Activated effector memory CD4-positive, alpha-beta T cell treated with anti-CD3 and anti-CD28 coated beads, Interleukin-2, amount 50 U/mL, for 16 hours (primary cell): ENCODE data around the gene SYT14.
"Not testable (repeated sequence)": the region's sequence is repeated elsewhere in the genome, so short reads cannot be mapped to it uniquely, and the experiment has no call there.

ENCODE experiments used
- DNase-seq: peaks from one replicate; pipeline ENCODE4 v3.0.0-alpha.2; 2020

Gene SYT14

DNA sequence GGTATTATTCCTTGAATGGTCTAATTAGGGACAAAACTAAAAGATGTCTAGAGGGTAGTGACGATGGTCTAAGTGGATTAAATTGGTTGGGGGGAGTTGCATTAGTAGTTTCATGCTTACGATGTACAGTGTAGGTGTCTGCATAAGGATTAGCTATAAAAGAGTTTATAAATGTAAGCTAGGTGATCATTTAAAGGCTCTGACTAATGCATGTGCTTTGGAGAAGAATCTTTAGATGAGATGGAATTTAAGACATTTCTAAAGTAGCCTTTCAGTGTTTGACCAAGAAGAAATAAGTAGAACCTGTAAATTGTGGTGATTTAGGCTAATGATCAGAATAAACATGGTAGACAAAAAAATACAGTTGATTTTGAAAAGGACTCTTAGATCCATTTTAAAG lies 7.4 kb downstream of the SYT14 start:
- DNase-seq: no peak

DNA sequence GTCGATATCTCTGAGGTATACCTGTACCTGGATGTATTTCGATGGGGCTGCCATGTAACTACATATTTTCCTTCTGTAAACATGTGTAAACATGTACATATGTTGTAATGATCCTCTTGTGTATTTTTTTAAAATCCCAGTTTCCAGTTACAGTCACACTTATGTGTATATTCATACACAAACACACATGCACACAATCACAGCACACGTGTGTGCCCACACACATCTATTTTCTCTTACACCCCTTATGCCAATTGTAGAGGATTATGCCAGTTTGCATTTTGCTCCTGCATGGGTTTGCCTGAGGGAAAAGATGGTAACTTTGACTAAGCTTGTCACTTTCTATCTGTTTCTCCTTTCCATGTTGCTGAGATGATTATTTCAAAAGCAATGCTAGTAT lies 10.1 kb downstream of the SYT14 start:
- no peak for DNase-seq

DNA sequence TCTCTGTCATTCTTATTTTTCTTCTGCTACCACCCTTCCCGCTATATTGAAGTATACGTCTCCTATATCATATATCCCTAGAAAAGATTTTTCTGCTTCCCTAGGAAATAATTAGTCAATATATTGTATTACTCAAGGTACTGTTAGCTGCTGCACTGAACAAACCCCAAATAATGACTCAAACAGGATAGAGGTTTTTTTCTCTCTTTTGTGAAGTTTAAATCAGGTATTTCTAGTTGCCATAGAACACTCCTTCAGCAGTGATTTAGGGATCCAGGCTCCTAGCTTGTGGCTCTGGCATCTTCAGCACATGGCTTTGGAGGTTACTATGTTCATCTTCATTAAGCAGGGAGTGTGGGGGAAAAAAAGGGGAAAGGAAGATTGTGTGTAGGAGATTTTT lies 18.1 kb downstream of the SYT14 start:
- DNase-seq: no peak

DNA sequence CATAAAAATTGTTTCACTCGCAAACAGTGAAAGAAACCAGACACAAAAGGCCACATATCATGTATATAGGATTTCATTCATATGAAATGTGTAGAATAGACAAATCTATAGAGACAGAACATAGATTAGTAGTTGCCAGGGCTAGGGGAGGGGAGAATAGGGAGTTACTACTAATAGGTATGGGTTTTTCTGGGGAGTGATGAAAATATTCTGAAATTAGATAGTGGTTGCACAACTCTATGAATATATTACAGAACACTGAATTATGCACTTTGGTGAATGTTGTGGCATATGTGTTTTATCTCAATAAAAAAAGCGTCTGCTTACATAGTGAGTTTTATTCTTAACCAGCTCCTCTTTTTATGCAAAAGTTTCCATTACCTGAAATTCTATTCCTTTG lies 21.6 kb downstream of the SYT14 start:
- no peak for DNase-seq

DNA sequence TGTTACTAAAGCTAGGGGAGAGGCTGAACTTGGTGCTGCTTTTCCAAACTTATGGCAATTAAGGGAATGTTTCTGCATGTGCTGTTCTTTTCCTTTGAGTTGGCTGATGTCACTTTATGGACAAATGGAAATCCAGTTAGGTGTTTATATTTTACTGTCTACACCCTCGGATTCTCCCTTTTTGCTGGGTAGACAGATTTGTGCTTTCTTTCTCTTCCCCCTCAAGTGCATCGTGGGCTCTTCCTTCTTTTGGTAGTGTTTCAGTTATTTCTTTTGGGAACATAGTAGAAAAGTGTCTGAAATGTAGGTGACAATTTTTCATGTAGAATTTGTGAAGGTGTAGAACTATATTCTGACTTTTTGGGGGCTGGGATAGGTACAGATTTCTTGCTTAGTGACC lies 22.9 kb downstream of the SYT14 start:
- DNase-seq: no peak

DNA sequence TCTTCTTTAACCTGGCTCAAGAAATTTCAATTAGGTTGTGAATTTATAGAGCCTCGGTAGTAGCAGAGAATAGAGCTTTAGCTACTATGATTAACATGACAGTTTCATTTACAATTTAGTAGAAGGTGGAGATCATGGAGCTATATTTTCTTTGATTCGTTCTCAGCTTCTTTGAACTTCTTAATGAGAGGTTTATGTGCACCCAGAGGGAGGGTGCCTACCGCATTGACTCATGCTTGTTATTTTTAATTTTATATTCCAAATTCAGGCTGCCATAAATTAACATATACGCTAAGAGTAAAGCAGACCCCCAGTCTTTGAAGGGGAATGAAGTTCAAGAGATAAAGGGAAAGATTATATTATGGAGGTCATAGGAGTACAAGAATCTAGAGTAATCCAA lies 24.4 kb downstream of the SYT14 start:
- DNase-seq: no peak

DNA sequence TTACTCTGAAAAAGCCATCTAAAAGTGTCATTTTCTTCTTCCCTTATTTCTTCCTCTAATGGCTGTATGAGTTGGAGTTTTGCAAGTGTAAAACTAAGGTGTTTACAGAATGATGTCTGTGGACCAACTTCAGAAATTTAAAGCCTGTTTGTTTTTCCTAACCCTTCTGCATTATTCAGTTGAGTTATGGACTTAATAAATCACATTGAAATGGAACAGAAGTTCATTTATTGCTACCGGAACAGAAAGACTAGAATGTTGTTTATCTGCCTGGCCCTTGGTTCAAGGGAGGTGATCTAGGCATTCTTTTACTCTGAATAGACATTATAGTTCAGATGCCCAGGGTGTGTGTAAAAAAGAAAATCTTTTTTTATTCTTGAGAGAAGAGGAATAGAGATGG lies 24.8 kb downstream of the SYT14 start:
- DNase-seq: no peak

DNA sequence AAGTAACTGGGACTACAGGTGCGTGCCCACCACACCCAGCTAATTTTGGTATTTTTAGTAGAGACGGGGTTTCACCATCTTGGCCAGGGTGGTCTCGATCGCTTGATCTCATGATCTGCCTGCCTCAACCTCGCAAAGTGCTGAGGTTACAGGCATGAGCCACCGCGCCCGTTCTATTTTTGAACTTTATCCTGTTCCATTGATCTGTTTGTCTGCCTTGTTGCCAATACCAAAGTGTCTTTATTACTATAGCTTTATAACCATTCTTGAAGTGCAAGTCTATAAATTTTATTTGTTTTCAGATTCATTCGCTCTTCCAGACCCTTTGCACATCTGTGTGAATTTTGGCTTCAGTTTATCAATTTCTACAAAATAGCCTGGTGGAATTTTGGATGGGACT lies 28.0 kb downstream of the SYT14 start:
- DNase-seq: no peak

DNA sequence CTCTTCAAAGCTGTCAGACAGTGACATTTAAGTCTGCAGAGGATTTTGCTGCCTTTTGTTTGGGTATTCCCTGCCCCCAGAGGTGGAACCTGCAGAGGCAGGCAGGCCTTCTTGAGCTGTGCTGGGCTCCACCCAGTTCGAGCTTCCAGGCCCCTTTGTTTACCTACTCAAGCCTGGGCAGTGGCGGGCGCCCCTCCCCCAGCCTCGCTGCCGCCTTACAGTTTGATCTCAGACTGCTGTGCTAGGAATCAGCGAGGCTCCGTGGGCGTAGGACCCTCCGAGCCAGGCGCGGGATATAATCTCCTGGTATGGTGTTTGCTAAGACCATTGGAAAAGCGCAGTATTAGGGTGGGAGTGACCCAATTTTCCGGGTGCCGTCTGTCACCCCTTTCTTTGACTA lies 40.7 kb downstream of the SYT14 start:
- not testable (repeated sequence) for DNase-seq

DNA sequence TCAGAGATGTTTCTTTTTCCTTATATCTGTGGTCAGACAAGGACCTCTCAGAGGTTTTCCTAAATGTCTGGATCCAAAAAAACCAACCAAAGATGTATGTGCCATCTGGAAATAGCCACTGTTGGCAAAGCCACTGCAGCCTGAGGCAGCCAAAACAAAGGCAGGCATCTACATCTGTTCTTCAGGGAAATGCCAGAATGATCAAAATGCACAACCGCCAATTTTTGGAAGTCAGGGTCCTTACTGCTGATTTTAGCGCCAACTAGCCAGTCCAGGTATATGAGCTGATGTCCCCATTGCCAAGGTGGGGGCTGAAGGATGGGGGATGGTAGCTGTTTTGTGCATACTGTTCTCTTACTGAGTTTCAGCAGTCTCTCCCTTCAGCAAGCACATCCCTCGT lies 45.9 kb downstream of the SYT14 start:
- no peak for DNase-seq

DNA sequence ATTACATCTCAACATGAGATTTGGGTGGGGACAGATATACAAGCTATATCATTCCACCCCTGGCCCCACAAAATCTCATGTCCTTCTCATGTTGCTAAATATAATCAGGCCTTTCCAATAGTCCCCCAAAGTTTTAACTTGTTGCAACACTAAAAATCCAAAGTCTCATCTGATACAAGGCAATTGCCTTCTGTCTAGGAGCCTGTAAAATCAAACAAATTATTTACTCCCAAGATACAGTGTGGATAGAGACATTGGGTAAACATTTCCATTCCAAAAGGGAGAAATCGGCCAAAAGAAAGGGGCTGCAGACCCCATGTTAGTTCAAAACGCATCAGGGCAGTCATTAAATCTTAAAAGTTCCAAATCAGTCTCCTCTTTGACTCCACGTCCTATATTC lies 47.0 kb downstream of the SYT14 start:
- no peak for DNase-seq

DNA sequence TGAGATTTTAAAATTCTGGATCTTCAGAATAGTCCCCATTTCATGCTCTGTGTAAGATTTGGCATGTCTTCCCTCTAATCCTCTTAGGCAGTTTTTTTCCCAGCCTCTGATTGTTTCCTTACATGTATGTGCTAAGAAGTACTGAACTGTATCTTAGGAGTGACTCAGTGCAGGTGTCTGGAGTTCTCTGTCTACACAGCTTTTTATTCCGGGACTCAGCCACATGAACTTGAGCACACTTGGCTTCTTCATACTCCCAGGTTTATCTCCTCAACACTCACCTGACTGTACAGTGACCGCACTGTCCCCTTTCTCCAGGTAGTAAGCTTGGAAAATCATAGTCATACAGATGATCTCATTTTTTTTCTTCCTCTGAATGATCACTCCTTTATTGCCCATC lies 50.7 kb downstream of the SYT14 start:
- DNase-seq: no peak

DNA sequence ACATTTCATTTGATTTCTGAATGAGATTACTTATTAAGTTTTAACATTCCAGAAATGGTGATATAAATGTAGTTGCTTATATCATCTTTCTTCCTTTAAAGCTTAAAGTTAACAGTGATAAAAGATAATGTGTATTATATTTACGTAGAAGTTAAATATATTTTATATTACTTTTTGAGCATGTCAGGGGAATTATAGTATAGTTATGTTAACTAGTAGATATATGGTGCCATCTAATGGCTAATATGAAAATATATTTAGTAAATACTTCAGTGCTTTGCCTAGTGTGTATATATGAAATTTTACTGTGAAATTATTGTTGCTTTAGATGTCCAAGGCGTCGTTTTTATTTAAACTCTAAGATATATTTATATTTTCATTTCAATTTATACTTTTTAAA lies 51.5 kb downstream of the SYT14 start:
- DNase-seq: no peak

DNA sequence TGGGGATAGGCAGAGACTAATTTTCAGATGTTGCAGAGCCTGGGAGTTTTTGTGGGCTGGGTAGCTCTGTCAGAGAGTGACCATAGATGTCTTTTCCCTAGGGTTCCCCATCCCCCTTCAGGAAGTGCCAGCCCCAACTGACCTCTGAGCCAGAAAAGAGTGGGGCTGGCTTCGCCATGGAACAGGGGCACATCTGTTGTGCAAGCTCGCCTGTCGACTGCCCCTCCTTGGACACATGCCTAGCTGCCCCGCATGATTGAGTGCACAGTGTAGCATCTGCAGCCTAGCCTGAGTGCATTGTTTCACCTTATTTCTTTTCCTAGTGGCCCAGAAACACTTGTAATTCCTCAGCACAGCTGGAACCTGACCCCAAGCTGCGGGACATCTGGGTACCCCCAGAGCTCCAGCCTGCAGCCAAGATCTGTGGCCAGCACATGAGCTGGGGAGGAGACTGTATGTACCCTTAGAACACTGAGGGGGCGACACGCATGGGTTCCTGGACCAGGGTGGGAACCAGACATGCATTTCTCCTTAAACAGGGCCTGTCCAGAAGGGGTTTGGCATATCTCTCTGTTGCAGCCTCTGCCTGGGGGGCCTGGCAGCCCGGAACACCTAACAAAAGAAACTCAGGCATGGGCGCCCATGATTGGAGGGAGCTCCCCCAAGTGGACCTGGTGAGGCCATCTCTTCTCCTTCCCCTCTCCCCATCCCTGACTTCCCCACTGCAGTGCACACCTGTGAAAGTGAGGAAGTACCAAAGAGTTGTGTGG lies 55.2 kb downstream of the SYT14 start:
- no peak for DNase-seq

DNA sequence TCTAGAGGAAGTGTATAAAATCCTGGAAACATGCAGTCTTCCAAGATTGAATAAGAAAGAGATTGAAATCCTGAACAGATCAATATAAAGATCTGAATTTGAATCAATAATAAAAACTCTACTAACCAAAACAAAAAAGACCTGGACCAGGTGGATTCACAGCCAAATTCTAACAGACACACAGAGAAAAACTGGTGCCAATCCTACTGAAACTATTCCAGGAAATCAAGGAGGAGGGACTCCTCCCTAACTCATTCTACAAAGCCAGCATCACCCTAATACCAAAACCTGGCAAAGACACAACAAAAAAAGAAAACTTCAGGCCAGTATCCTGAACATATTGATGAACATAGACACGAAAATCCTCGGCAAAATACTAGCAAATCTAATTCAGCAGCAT lies 58.3 kb downstream of the SYT14 start:
- DNase-seq: no peak

DNA sequence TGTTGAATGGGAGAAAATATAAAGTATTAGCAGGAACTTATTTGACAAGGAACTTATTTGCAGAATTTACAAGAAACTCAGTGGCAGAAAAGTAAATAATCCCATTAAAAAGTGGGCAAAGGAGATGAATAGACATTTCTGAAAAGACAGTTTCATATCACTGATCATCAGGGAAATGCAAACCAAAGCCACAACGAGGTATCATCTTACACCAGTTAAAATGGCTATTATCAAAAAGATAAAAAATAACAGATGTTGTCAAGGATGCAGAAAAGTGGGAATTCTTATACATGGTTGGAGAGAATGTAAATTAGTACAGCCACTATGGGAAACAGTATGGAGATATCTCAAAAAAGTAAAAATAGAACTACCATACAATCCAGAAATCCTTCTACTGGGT lies 61.0 kb downstream of the SYT14 start:
- no peak for DNase-seq

DNA sequence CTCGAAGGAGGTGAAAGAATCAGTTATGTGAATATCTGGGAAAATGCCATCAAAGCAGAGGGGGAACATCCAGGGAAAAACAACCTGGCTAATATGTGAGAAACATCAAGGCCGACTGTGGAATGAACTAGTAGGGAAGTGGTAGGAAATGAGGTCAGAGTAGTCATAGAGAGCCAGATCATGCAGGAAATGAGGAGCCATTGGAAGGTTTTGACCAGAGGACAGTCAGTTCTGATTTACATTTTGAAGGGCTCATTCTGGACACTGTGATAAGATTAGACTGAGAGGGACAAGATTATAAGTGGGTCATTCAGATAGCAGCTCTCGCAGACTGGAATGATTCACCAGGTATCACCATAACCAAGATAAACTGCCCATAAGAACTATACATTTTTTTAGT lies 63.7 kb downstream of the SYT14 start:
- no peak for DNase-seq

DNA sequence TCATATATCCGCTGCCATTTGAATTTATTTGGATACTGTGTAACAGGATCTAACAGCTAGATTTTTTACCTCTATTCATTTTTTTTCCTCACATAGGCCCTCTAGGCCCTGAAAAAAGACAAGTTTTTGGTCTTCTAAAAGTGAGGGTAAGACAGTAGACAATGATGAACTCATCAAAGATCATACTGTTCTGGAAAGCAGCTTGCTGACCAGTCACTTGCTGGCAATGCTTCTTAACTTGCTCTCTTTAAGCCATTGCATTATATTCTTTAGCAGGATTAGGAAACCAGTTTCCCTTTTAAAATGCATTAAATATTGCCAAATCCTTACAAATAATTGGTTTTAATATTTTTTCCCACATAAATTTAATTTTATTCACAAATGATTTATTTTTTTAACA lies 65.5 kb downstream of the SYT14 start:
- no peak for DNase-seq

DNA sequence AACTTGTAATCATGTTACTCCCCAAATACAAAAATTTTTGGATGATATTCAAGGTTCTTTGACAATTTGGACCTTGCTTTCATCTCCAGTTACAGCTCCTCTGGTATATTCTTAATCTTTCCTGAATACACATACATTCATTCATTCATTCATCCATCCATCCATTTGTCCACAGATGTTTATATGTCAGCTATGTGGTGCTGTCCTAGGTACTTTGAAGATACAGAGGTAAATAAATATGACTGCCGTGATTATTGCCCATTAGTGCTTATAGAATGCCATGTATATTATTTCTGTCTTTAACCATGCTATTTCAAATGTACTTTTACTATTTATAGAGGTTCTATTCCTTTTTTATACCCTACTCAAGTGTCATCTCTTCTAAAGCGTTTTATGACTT lies 72.1 kb downstream of the SYT14 start:
- no peak for DNase-seq

DNA sequence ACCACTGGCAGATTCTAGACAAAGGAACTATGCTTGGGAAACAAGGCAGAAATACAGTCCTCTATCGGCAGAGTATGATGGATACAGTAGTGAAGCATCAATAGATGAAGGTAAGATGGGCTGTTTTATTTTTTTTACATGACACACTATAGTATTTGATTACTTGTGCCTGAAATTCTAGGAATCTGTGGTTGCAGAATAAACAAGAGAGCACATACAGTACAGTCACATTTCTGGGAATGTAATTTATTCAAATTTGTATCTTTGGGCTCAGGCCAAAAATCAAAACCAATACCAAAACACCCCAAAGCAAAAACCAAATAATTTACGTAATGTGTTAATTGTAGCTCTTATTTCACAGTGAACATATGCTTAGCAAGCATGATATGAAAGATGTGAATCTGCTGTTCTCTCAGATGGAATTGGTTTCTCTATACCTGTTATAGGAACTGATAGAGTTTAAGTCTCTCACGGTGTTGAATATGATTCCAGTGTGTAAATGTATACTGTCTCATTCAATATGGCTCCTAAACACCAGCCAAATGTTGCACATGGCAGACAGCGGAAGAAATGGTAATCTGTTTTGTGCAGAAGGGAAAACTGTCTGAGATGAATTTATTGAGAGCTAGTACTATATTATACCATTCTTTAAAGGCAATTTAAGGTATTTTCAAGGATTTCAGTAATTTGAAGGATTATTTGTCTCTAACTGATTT lies 83.3 kb downstream of the SYT14 start:
- no peak for DNase-seq

DNA sequence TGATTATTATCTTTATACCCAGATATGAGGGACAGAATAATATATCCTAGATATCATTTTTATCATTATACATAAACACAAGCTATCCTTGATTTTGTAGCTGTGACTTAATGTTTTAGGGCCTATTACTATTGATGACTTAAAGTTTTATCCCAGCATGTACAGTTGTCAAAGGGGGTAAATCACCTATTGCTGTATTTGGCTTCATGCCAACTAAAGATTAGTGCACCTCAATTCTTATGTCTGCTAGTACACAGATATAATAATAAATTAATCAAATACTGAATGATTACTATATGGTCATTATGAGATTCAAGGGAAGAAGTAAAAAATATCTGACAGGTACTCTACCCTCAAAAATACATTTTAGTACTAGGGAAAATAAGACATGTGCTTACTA lies 84.0 kb downstream of the SYT14 start:
- DNase-seq: no peak

DNA sequence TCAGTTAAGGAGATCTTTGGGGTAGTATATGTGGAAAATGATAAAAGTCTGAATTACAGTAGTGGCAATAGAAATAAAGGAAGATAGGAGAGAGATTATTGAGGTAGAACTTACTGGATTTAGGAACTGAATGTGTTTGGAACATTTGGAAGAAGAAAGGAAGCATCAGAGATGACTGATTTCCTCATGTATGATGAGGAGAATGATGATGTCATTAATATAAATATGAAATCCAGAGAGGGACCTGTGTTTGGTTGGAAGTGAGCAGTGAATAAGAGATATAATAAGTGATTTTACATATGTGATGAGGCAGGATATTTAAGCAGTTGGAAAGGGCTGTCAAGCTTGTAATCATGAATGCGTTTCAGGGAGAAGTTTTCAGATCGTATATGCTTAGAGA lies 86.3 kb downstream of the SYT14 start:
- no peak for DNase-seq

DNA sequence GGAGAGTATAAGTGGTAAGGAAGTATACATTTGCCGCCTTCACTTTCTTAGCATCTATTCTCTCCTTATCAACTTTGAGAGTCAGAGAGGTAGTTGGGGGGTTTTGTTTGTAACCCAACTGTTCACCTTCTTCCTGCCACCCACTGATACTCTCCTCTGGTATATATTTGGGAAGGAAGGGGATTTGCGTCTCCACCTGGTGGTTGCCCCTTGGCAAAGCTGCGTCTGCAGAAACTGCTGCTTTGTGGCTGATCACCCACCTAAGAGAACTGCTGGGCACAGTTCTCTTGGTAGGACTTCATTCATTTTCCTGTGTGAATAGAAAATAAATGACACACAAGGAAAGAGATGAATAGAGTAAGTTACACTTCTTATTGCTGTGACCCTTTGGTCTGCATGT lies 87.0 kb downstream of the SYT14 start:
- DNase-seq: no peak

DNA sequence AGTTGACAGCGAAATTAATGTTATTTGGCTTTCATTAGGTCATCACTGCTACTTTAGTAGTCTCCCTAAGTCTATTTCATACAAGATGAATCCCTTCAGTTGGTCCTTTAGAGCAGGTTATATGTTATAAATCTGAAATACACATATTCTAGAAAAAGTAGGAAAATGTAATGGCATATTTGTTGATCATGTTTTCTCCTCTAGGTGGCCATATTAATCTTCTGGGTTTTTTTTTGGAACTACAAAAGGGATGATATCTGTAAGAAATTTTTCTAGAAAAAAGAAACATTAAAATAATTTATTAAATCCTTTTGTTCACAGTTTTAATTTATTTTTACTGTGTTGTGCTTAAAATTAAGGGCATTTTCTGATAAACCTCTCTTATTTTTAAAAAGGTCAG lies 87.9 kb downstream of the SYT14 start:
- no peak for DNase-seq

DNA sequence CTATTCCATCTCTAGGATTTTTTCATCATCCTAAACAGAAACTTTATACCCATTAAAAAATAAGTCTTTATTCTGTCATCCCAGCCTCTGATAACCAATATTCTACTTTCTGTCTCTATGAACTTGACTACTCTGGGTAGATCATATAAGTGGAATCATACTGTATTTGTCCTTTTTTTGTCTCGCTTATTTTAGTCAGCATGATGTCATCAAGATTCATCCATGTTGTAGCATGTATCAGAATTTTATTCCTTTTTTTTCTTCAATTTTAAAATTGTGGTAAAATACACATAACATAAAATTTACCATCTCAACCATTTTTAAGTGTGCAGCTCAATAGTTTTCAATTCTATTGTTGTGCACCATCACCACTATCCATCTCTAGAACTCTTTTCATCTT lies 90.0 kb downstream of the SYT14 start:
- no peak for DNase-seq
